HG03354 (cell line): ENCODE measurements around the gene RPL37A.

Source experiments
- ATAC-seq: cut with Tn5 transposase; IDR thresholded peaks from one replicate; pipeline ENCODE4 v1.9.1; 2021; ENCODE audit warnings: mild to moderate bottlenecking; ENCODE audit not compliant: unreplicated experiment, poor library complexity, severe bottlenecking

Gene RPL37A

GRCh38 chr2:216539791-216540241 lies 41.2 kb downstream of the RPL37A start:
- ATAC-seq, result no peak

- no peak for ATAC-seq
Observed at GRCh38 chr2:216540920-216541319, 42.3 kb downstream of the RPL37A start.

DNA sequence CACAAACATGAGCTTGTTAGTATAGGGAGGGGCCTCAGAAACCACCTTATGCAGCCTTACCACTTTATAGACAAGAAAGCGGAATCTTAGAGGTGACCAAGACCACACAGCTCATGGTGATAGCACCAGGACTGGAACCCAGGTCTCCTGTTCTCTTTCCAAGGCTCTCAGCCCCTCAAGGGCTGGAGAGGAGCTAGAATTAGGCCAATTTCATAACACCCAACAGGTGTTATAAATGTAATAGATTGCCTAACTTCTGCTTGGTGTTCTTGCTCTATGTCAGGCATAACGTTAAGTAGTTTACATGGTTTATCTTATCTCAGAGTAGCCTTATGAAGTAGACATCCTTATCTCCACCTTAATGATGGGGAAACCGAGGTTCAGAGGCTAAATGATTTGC lies 42.9 kb downstream of the RPL37A start:
- no peak for ATAC-seq

GRCh38 chr2:216545359-216545758 lies 46.7 kb downstream of the RPL37A start:
- ATAC-seq, result no peak

DNA sequence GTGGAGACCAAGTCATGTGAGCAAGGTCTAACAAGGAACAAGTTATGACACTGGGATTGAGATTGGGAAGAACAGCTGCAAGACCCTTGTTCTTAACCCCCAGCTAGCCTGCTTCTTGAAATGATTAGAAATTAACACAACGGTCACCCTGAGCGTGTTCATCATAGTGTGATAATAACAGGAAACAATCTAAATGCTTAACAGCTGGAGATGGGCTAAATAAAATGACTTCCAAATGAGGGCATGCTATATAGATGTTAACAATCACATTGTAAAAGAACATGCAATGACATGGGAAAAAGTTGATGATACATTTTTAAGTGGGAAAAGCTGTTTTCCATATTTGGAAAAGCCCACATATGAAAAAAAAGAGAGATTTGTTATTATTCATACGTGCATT lies 47.6 kb downstream of the RPL37A start:
- no peak for ATAC-seq

DNA sequence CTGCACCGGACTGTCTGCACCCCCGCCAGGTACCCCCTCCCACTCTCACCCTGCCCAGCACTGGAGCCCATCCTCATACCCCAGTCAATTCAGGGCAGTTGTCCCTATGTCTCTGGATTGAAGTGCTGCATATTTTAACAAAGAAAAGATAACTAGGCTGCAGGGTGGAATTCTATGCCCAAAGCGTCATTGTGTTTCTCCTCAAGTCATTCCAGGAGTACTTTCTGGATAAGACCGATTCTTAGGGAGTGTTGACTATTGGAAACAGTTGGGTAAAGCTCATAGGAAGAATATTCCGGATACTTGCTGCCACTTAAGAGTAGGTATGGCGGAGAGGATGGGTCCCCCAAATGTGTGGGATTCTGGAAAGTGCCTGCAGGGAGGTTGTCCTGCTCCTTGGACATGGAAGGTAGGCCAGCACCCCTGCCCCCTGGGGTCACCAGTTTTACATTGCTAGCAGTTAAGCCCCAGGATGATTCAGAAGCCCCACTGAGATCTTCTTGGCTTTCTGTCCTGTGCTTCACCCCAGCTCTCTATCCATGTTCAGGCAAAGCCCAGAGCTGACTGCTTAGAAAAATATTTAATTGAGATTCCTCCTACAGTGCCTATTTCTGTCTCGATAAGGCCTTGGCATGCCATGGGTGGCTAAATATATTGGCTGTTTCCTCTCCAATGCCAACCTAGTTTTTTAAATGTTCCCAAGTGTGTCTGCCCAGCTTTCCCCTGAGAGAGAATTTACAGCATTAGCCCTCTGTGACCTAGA lies 48.2 kb downstream of the RPL37A start:
- ATAC-seq, result no peak

DNA sequence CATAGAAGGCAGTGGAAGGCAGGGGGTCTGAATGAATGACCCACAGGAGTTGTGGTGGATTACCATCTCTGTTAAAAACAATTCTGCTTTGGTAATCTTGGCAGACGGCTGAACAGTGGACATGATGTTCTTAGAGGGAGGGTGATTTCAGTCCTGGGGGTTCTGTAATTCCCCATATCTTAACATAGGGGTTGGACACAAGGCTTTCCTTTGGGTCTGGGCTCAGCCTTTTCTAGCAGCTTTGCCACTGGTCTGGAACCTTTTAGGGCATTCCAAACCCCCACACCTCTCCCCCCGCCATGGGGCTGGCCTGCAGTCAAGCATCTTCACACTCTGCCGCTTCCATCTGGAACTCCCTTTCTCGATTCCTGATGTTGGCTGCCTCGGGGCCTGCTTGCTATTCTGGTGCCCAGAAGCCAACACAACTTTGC lies 50.3 kb downstream of the RPL37A start:
- no peak for ATAC-seq

GRCh38 chr2:216549926-216550690 lies 51.5 kb downstream of the RPL37A start:
- ATAC-seq, result no peak

DNA sequence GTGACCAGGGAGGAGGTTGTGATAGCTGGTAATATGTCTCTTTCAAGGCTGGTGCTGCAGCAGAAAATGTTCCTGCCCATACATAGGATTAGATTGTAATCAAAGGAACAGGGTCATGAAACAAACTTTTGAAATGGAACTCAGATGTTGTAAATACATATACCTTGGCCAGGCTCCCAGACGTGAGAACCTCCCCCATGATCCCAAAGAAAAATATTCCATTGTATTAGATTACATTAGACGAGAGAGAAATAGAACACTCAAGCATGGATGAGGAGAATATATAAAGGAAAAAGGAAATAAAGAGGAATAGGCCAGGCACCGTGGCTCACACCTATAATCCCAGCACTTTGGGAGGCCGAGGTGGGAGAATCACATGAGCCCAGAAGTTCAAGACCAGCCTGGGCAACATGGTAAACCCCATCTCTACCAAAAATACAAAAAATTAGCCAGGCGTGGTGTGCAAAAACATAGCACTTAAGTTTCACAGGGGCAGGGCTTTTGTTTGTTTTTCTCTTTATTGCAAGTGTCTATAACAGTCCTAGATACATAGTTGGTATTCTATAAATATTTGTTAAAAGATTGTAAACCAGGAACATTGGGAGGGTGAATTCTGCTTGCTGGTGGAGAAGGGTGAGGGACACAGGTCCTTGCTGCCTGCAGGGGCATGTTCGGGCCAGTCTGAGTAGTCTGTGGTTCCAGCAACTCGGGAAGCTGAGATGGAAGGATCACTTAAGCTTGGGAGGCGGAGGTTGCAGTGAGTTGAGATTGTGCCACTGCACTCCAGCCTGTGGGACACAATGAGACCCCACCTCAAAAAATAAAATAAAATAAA lies 52.8 kb downstream of the RPL37A start:
- no peak for ATAC-seq

GRCh38 chr2:216553093-216553478 lies 54.4 kb downstream of the RPL37A start:
- ATAC-seq, result no peak
